DND-41 (cell line): ENCODE measurements around the gene POU3F1.

Experiments
- ATAC-seq: fragments of 200-7000 bp; cut with Tn5 transposase; 3 replicates; pipeline ENCODE4 v1.9.1; 2021; ENCODE audit warnings: low read depth; ENCODE audit not compliant: insufficient read depth
- DNase-seq: peaks from one replicate; pipeline ENCODE4 v3.0.0-alpha.2; 2020
- H2AFZ ChIP-seq: 2 replicates; pipeline ENCODE4 v1.6.0; 2012; ENCODE audit warnings: low read depth, low read length
- H3K27ac ChIP-seq: 2 replicates; pipeline ENCODE4 v1.5.1; 2012; ENCODE audit warnings: low read length, inconsistent platforms
- H3K27me3 ChIP-seq: fragments of 200-600 bp; sonication (generic); 2 replicates; pipeline ENCODE4 v1.6.0; 2012; ENCODE audit warnings: low read length, mild to moderate bottlenecking, inconsistent platforms; ENCODE audit not compliant: insufficient read depth, poor library complexity
- H3K36me3 ChIP-seq: 2 replicates; pipeline ENCODE4 v1.5.1; 2012; ENCODE audit warnings: low read length, inconsistent platforms; ENCODE audit not compliant: insufficient read depth
- H3K4me1 ChIP-seq: 2 replicates; pipeline ENCODE4 v1.5.1; 2012; ENCODE audit warnings: mild to moderate bottlenecking, low read length; ENCODE audit not compliant: insufficient read depth
- H3K4me2 ChIP-seq: 2 replicates; pipeline ENCODE4 v1.6.0; 2012; ENCODE audit warnings: mild to moderate bottlenecking, moderate library complexity, low read length, inconsistent platforms; ENCODE audit not compliant: insufficient read depth
- H3K4me3 ChIP-seq, 2 experiments: fragments of 200-600 bp in 1 of 2; shearing (Covaris generic) in 1 of 2; 2 replicates each; pipeline ENCODE4 v1.5.1; 2012 to 2016; ENCODE audit warnings: inconsistent platforms in 2 of 2, low read length in 2 of 2, mild to moderate bottlenecking in 2 of 2, low read depth in 1 of 2, moderate library complexity in 1 of 2
- H3K79me2 ChIP-seq: 2 replicates; pipeline ENCODE4 v1.6.0; 2012; ENCODE audit warnings: low read length, inconsistent platforms; ENCODE audit not compliant: insufficient read depth
- H3K9ac ChIP-seq: 2 replicates; pipeline ENCODE4 v1.6.0; 2012; ENCODE audit warnings: low read depth, mild to moderate bottlenecking, inconsistent platforms, low read length, moderate library complexity
- H3K9me3 ChIP-seq: 2 replicates; pipeline ENCODE4 v1.5.1; 2012; ENCODE audit warnings: low read length, moderate library complexity, mild to moderate bottlenecking, inconsistent platforms; ENCODE audit not compliant: insufficient read depth, severe bottlenecking
- H4K20me1 ChIP-seq: 2 replicates; pipeline ENCODE4 v1.6.0; 2012; ENCODE audit warnings: low read length; ENCODE audit not compliant: insufficient read depth
- CTCF ChIP-seq: IDR thresholded peaks from 2 replicates; pipeline ENCODE4 v1.5.1; 2012; ENCODE audit warnings: borderline replicate concordance, low read length, moderate library complexity, mild to moderate bottlenecking; ENCODE audit not compliant: poor library complexity, severe bottlenecking; ENCODE audit errors: extremely low read depth
- EZH2 ChIP-seq: IDR thresholded peaks from 3 replicates; pipeline ENCODE4 v1.6.1; 2012; ENCODE audit warnings: borderline replicate concordance, low read depth, mild to moderate bottlenecking, moderate library complexity, low read length, inconsistent platforms; ENCODE audit not compliant: severe bottlenecking

POU3F1 gene

GRCh38 chr1:38077523-38078147 lies 31.0 kb upstream of the POU3F1 start:
- Histone ChIP-seq H3K36me3 (no peaks in the 10 kb centered on the region), H3K9me3 (no peaks in the 10 kb centered on the region), H4K20me1 (peaks cover 4% of the 10 kb centered on the region), H2AFZ (no peak overlapping the region), H3K27ac (no peak overlapping the region), H3K9ac (no peak overlapping the region), H3K4me2 (no peak overlapping the region), H3K27me3 (peaks cover 3% of the 10 kb centered on the region), H3K4me1 (no peaks in the 10 kb centered on the region), H3K4me3 (no peak overlapping the region), H3K79me2 (no peaks in the 10 kb centered on the region)
- TF ChIP-seq EZH2 (no peak), CTCF (no peak)
- DNase-seq (no peak), ATAC-seq (no peak)

- ATAC-seq (no peak), DNase-seq (no peak)
- Histone ChIP-seq H3K4me2 (no peak overlapping the region), H3K36me3 (no peaks in the 10 kb centered on the region), H3K27me3 (peaks cover 3% of the 10 kb centered on the region), H3K79me2 (no peaks in the 10 kb centered on the region), H3K9ac (no peak overlapping the region), H3K4me1 (no peaks in the 10 kb centered on the region), H4K20me1 (peaks cover 4% of the 10 kb centered on the region), H3K27ac (no peak overlapping the region), H3K9me3 (no peaks in the 10 kb centered on the region), H3K4me3 (no peak overlapping the region), H2AFZ (no peak overlapping the region)
- TF ChIP-seq CTCF: no peak
- TF ChIP-seq EZH2: no peak
Observed at GRCh38 chr1:38076455-38076854, 29.9 kb upstream of the POU3F1 start.

GRCh38 chr1:38076038-38076437 lies 29.4 kb upstream of the POU3F1 start:
- H3K27ac ChIP-seq: no peak overlapping the region
- no peaks in the 10 kb centered on the region for H3K79me2 ChIP-seq
- H4K20me1 ChIP-seq: peaks cover 4% of the 10 kb centered on the region
- H3K36me3 ChIP-seq: no peaks in the 10 kb centered on the region
- H3K4me3 ChIP-seq: no peak overlapping the region
- DNase-seq: peak; percentile 33
- H2AFZ ChIP-seq: no peak overlapping the region
- no peak for TF ChIP-seq CTCF
- no peak for TF ChIP-seq EZH2
- no peaks in the 10 kb centered on the region for H3K9me3 ChIP-seq
- H3K4me2 ChIP-seq: no peak overlapping the region
- ATAC-seq: peak; percentile 63; the same call in 2 of the 3 replicates
- H3K4me1 ChIP-seq: no peaks in the 10 kb centered on the region
- H3K27me3 ChIP-seq: peaks cover 5% of the 10 kb centered on the region
- no peak overlapping the region for H3K9ac ChIP-seq

DNA sequence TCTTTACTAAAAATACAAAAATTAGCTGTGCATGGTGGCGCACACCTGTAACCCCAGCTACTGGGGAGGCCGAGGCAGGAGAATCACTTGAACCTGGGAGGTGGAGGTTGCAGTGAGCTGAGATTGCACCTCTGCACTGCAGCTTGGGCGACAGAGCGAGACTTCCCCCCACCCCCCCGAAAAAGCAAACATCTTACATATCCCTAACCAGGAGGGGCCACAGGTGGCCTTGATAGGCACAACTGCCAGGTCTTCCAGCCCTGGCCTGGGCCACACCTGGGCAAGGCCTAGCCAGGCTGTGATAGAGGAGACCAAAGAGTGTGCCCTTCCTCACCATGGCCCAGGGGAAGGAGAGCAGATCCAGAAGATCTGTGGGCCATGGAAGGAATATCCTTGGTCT lies 28.6 kb upstream of the POU3F1 start:
- ATAC-seq (no peak), DNase-seq (no peak)
- Histone ChIP-seq H4K20me1 (peaks cover 4% of the 10 kb centered on the region), H3K9me3 (no peaks in the 10 kb centered on the region), H3K79me2 (no peaks in the 10 kb centered on the region), H3K27me3 (peaks cover 10% of the 10 kb centered on the region), H3K36me3 (no peaks in the 10 kb centered on the region), H2AFZ (no peak overlapping the region), H3K27ac (no peak overlapping the region), H3K4me1 (no peaks in the 10 kb centered on the region), H3K4me3 (no peak overlapping the region), H3K4me2 (no peak overlapping the region), H3K9ac (no peak overlapping the region)
- TF ChIP-seq CTCF: no peak
- TF ChIP-seq EZH2: no peak
